GM18951 (cell line): ENCODE results near the gene SEMA5A.

ENCODE experiments used
- POLR2A ChIP-seq: IDR thresholded peaks from 4 replicates; pipeline ENCODE4 v1.6.1; 2011; ENCODE audit warnings: mild to moderate bottlenecking; ENCODE audit not compliant: insufficient read length, insufficient read depth; ENCODE audit errors: extremely low read depth
- in situ Hi-C: fragments of 300-500 bp; cut with MboI; formaldehyde crosslinking; loops from one replicate; pipeline ENCODE4 v1.12.0; 2022; ENCODE audit warnings: low sequenced_read_pairs, mixed read lengths, inconsistent platforms; ENCODE audit not compliant: unreplicated experiment

SEMA5A gene

GRCh38 chr5:9090381-9091026 is 455.4 kb downstream of the SEMA5A start:
- in situ Hi-C loops, result no loop called here
- no peak for TF ChIP-seq POLR2A

- in situ Hi-C loops, result no loop called here
- no peak for TF ChIP-seq POLR2A
Measured at GRCh38 chr5:9089893-9090292, 456.0 kb downstream of the SEMA5A start.

GRCh38 chr5:9082996-9083395 is 462.9 kb downstream of the SEMA5A start:
- no peak for TF ChIP-seq POLR2A

GRCh38 chr5:9072701-9073100 is 473.2 kb downstream of the SEMA5A start:
- in situ Hi-C loops, result no loop called here
- TF ChIP-seq POLR2A, result no peak

More at GRCh38 chr5:9082996-9083395, 462.9 kb downstream of the SEMA5A start:
- in situ Hi-C loops, result no loop called here

- TF ChIP-seq POLR2A, result no peak
- in situ Hi-C loops, result no loop called here
Measured at GRCh38 chr5:9071524-9071923, 474.4 kb downstream of the SEMA5A start.

- TF ChIP-seq POLR2A, result no peak
- in situ Hi-C loops, result no loop called here
Measured at GRCh38 chr5:9071074-9071473, 474.8 kb downstream of the SEMA5A start.

GRCh38 chr5:9069650-9070049 is 476.2 kb downstream of the SEMA5A start:
- in situ Hi-C loops, result no loop called here
- no peak for TF ChIP-seq POLR2A

- TF ChIP-seq POLR2A, result no peak
- in situ Hi-C loops, result no loop called here
Measured at GRCh38 chr5:9067154-9067553, 478.7 kb downstream of the SEMA5A start.

GRCh38 chr5:9066349-9066748 is 479.5 kb downstream of the SEMA5A start:
- TF ChIP-seq POLR2A, result no peak
- in situ Hi-C loops, result no loop called here

GRCh38 chr5:9063615-9064245 is 482.1 kb downstream of the SEMA5A start:
- TF ChIP-seq POLR2A, result no peak
- in situ Hi-C loops, result no loop called here

- in situ Hi-C loops, result no loop called here
Measured at GRCh38 chr5:9062873-9063272, 483.0 kb downstream of the SEMA5A start.

GRCh38 chr5:9059920-9060691 is 485.8 kb downstream of the SEMA5A start:
- TF ChIP-seq POLR2A, result no peak
- in situ Hi-C loops, result no loop called here

More at GRCh38 chr5:9062873-9063272, 483.0 kb downstream of the SEMA5A start:
- TF ChIP-seq POLR2A, result no peak

GRCh38 chr5:9058666-9059065 is 487.2 kb downstream of the SEMA5A start:
- in situ Hi-C loops, result no loop called here

More at GRCh38 chr5:9058666-9059065, 487.2 kb downstream of the SEMA5A start:
- TF ChIP-seq POLR2A, result no peak
